Embryonic facial prominence (tissue), 1 donor: ENCODE data around the gene PYROXD2.

Experiments used
- DNase-seq: peaks from one replicate; pipeline ENCODE4 v3.0.0-alpha.2; 2016; ENCODE audit errors: extremely low spot score

PYROXD2 gene

DNA sequence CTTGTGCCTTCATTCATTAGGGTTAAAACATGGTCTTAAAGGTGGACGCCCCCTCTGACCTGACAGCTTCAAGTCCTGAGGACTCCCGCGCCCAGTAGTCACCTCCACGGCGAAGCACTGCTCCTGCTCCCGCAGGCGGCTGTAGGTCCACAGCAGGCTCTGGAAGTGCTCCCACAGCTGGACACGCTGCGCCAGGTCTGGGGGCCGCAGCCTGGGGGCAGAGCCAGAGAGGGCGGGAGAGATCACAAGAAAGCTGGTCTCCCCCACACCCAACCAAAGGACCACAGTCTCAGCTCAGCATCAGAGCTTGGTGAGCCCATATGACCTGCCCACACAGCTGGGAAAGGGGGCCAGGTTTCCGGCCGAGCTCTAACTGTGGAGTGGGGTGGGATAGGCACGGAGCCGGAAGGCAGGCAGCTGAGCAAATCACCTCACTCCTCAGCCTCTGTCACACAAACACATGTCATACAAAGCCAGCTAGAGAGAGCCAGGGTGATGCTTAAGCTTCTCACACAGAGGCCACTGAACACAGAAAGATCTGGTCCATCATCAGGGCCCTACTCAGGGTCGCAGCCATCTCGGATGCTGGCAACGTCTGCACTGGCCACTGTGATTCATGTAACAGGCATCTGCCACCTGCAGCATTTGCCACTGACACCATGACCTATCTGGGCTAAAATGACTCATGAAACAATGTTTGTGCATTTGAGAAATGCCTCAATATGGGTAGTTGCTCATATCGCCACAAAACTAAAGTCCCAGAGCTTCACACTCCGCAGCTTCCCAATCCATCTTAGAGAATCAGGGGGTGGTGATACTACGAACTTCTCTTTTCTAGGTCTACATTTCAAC, 19.1 kb upstream of the PYROXD2 start:
- DNase-seq = no peak

DNA sequence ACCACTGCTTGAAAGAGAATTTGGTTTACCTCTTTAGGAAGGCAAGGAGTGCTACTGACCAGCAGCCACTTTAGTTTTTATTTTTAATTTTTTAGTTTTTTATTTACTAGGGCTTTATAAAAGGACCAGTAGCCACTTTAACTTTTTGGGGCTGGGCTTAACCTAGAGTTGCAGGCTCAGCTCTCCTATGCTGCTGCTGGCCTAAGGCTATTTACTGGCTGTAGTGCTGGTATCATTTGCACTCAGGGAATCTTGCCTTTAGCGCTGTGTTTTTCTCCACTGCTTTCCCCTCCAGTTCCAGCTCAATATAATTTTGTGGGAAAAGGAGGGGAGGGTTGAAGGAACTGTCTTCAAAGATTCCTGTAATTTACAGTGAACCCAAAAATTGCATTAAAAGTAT, 18.4 kb upstream of the PYROXD2 start:
- DNase-seq = no peak

GRCh38 chr10:98432330-98432729, 17.3 kb upstream of the PYROXD2 start:
- no peak for DNase-seq

DNA sequence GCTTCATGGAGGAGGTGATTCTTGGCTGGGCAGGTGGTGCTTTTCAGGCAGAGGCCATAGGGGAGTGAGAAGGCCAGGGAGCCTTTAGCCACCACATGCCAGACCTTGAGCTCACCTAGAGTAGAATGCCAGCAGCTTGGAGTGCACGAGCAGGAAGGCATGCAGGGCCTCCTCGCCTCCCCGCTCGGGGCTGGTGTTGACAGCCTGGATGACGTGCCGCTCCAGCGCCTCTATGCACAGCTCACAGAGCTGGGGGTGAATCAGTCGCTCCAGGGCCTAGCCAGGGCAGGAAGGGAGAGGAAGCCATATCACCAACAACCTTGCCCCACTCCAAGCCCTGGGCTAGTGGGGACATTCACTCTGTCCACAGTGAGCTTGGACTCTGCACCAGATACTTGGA, 16.0 kb upstream of the PYROXD2 start:
- no peak for DNase-seq

GRCh38 chr10:98430427-98430826, 15.4 kb upstream of the PYROXD2 start:
- no peak for DNase-seq

- no peak for DNase-seq
Measured at GRCh38 chr10:98429320-98430072, 14.5 kb upstream of the PYROXD2 start.

DNA sequence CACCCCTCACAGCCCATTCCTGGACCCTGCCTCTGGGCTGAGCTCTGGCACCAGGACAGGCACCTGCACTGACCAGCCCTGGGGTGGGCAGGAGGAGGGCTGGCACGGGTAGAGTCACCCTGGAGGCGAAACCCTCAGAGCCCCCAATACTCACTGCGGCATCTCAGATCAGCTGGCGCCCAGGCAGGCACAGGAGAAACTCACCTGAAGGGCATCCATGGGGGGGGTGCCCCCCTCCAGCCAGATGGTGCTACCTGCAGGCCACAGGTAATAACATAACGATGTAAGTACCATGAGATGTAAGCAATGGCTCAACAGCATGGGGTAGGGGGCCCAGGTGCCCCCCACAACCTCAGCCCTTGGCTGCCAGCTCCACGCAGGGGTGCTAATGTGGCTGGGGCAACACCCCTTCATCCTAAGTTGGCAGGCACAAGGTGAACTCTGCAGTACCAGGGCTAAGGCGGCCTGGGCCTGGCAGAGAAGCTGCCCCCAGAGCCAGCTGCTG, 12.1 kb upstream of the PYROXD2 start:
- DNase-seq = no peak

GRCh38 chr10:98425511-98426352, 10.8 kb upstream of the PYROXD2 start:
- DNase-seq = no peak

DNA sequence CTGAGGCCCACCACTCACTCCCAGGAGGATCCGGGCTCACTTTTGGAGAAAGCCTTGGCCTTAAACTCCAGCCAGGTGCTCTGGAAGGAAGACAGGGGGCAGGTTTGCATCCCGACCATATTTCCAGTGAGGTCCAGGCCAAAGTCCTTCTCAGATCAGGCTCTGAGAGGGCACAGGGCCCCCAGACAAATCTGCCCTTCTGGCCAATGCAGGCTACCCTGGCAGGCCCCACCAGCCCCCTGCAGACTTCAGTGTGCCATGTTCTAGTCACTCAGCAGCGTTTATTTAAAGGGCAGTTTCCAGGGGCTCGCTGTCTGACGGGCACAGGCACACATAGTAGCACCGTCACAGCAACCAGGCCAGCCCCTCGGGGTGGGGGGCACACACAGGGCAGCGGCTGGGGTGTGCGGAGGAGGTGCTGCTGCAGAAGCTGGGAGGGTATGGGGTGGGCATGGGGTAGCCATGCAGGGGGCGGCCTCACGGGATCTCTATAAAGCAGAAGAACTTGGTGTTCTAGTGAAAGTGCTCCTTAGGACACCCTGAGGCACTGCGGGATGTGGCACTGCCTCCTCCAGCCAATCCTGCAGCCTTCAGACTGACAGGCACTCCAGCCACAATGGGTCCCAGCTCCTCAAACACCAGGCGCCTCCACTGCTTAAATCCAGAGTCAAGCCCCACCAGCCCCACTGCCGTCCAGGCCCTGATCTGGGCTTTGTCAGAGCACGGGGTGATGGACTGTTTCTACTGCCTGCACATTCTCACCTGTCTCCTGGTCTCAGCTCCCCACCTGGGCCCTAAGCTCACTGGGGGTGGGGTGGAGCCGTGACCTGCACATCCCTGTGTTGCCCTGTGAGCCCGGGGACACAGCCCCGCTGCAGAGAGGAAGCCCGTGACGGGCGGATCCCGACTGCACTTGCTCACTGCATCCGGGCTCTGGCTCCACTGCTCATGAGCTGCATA, 9.6 kb upstream of the PYROXD2 start:
- no peak for DNase-seq

DNA sequence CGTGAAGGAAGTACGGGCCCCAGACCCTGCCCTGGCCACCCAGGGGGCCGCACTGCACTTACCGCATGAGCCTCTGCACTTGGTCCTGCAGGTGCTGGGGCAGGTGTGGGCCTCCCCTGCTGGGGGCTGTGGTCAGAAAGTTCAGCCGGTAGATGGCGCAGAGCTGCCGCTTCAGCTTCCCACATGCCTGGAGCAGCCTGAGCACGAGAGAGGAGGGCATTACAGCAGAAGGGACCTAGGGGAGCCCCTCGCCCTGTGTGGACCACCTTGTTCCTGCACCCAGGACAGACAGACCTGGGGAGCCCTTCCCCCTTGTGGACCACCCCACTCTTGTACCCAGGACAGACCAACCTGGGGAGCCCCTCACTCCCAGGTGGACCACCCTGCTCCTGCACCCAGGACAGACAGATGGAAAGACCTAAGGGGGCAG, 8.7 kb upstream of the PYROXD2 start:
- DNase-seq = no peak

DNA sequence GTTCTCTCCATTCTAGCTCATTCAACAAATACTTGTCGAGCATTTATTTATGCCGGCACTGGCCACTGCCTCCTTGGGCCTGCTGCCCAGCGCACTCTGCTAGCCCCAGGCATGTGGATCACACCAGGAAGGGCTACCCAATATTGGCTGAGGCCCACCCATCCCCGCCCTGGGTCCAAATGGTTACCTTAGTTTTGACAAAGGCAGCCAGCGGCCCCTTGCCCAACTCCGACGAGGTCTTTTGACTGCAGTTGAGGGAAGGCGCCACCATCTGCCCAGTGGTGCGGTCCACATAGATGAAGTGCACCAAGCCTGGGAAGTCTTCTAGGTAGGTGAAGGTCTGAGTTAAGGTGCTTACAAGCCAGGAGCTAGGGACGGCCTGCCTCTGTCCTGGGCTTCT, 7.2 kb upstream of the PYROXD2 start:
- no peak for DNase-seq

DNA sequence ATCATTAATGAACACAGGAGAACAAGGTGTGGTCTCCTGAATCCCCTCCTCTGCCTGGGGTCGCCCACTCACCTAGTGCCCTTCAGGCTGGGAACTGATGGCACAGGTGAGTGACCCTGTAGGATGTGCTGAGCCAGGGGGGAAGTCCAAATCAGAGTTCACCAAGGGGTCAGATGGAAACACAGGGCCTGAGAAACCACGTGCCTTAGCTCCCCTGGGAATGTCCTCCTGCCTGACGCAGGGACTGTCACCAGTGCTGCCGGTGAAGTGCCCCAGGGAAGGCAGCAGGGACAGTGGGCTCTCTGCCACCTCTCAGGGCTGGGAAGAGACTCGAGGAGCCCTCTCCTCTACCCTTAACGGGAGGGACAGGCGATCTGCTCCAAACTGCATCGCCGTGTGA, 5.8 kb upstream of the PYROXD2 start:
- no peak for DNase-seq

DNA sequence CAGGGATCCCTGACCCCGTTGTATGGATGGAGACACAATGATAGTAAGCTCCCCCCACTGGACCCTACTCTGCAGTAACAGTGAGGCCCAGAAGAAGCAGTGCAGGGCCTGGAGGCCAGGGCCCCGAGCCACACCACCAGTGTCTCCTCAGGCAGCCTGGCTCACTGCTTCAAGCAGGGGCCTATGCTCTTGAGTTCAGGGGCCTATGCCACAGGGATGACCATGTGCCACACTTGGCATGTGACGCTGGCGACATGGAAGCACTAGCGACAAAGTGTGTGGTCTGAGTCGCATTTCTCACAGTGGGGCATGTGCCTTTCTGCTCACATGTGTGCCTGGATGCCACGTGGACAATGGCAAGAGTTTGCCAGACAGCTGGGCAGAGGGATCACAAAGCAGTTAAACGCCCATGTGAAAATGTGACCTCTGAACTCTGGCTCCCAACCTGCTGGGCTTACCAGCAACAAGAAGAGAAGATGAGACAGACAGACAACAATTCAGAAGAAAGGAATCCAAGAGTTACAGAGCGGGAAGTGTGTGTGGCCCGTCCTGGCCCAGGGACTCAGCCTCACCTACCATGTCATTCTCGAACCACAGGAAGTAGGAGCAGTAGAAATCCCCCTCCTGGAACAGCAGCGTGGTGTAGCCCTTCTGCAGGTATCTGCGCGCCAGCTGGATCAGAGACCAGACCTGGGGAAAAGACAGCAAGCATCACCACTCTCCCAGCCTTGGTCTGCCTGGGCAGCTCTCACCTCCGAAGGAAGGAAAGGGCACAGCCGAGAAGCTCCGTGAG, 4.7 kb upstream of the PYROXD2 start:
- no peak for DNase-seq

GRCh38 chr10:98418665-98419468, 3.9 kb upstream of the PYROXD2 start:
- DNase-seq = no peak

GRCh38 chr10:98417973-98418664, 3.1 kb upstream of the PYROXD2 start:
- DNase-seq = no peak

DNA sequence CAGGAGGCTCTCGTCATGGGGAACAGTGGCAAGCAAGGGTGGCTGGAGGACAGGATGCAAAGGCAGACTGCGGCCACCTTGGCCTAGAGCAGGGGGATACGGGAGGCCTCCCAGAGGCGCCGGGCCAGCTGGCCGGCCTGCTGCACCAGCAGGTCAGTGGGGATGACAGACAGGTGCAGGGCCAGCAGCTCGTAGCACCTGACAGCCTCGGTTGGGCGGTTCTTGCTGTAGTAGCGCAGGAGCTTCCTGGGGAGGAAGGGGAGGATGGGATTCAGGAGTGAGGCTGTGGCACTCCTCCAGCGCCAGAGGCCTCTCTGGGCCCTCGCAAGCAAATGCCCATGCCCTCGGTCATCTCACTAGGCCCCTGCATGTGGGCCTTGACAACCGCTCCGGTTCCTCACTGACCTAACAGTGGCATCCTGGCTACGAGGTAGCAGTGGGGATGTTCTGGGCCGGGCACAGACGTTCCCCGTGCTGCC, 2.5 kb upstream of the PYROXD2 start:
- no peak for DNase-seq

DNA sequence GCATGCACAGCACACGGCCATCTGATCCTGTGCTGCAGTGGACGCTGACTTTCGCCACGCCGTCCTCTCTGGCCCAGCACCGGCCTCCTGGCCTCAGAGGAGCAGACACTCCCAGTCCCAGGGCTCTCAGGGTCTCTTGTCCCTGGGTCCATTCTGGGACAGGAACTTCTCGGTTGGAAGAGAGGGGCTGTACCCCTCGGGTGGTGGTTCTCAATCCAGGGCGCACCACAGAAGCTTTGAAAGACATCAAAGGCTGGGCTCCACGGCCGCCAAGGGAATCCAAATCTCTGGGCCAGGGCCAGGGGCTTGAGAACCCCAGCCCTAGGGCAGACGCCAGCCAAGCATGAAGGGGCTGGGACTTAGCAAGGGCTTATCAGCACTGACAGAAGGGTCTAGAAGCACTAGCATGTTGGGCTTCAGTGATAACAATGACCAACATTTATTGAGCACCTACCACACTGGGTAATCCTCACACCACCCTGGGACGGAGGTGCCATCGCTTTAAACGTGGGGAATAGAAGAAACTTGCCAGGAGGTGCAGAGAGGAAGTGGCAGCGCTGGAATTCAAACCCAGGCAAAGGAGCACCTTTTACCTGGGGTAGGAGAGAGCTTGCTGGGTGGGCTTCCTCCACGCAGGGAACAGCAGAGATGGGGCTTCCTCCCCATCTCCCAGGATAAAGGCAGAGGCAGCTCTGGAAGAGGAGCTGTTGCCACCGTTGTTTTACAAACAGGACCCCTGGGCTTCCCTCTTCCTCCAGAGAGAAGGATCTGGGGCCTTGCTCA, 1.8 kb upstream of the PYROXD2 start:
- no peak for DNase-seq

- DNase-seq = no peak
Measured at GRCh38 chr10:98415731-98416119, 743 bp upstream of the PYROXD2 start.
